ENCODE results near the gene DMGDH. TPM values are rescaled to one million over a fixed set of nuclear protein-coding genes. Genes with fewer than 3 reads are reported as not detected.

The DMGDH gene
- total and polyA plus RNA-seq, 4 donors = 28.9 to 130 (median 48.5) TPM

DNA sequence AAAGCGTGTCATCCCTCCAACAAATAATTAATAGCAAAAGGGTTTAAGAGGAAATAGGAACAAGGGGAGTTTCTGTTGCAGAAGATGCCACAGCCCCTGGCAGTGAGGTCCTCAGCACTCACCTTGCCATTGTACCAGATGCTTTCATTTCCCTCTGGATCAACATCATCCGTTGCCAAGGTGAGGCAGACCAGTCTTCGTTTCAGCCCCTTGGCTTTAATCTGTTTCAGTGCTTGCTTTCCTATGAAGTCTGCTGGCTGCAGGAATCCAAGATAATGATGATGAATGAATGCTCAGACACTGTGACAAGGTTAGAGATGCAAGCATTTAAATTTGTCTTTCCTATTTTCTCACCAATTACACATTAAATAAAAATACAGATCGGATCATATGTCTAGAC is 64.3 kb downstream of the DMGDH start:
- Histone ChIP-seq H3K9me3 (ENCODE audit: control insufficient read depth in 4 of 4, low read length in 3 of 4) (no peaks in the 10 kb centered on the region), H3K27ac (ENCODE audit: low read depth in 1 of 2, low read length in 2 of 2) (no peak overlapping the region), H3K27me3 (ENCODE audit: control insufficient read depth in 4 of 4, insufficient read depth in 4 of 4, low read length in 3 of 4) (no peaks in the 10 kb centered on the region), H3K4me1 (ENCODE audit: control insufficient read depth in 4 of 4, insufficient read depth in 4 of 4, low read length in 3 of 4) (peaks cover 0 to 3% (median 0%) of the 10 kb centered on the region in 4 donors), H3K36me3 (ENCODE audit: control insufficient read depth in 4 of 4, insufficient read depth in 3 of 4, low read depth in 1 of 4, low read length in 3 of 4) (no peaks in the 10 kb centered on the region), H3K4me3 (ENCODE audit: low read depth in 1 of 3, low read length in 3 of 3) (no peak overlapping the region), H3K9ac (ENCODE audit: low read depth in 1 of 2, low read length in 2 of 2) (no peak overlapping the region)
- no peak for DNase-seq (ENCODE audit: low spot score)
- WGBS = 85% methylated on average over 4 of the region's 4 CpGs
- no peak for TF ChIP-seq EGR1 (IDR thresholded peaks at IDR 0.05; ENCODE audit: low read depth in 2 of 2)
- TF ChIP-seq FOXA1 (IDR thresholded peaks at IDR 0.05) = no peak
- no peak for TF ChIP-seq TAF1 (conservative IDR thresholded peaks at IDR 0.05)
- TF ChIP-seq, protein P1, sequence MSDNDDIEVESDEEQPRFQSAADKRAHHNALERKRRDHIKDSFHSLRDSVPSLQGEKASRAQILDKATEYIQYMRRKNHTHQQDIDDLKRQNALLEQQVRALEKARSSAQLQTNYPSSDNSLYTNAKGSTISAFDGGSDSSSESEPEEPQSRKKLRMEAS (IDR thresholded peaks at IDR 0.05) = no peak
- TF ChIP-seq NR2F2 (IDR thresholded peaks at IDR 0.05) = no peak
- TF ChIP-seq JUND (IDR thresholded peaks at IDR 0.05) = no peak
- TF ChIP-seq YY1 (IDR thresholded peaks at IDR 0.05) = no peak

- Histone ChIP-seq H3K4me1 (ENCODE audit: control insufficient read depth in 4 of 4, insufficient read depth in 4 of 4, low read length in 3 of 4) (peaks cover 0 to 3% (median 0%) of the 10 kb centered on the region in 4 donors), H3K27ac (ENCODE audit: low read depth in 1 of 2, low read length in 2 of 2) (no peak overlapping the region), H3K27me3 (ENCODE audit: control insufficient read depth in 4 of 4, insufficient read depth in 4 of 4, low read length in 3 of 4) (no peaks in the 10 kb centered on the region), H3K36me3 (ENCODE audit: control insufficient read depth in 4 of 4, insufficient read depth in 3 of 4, low read depth in 1 of 4, low read length in 3 of 4) (no peaks in the 10 kb centered on the region), H3K9me3 (ENCODE audit: control insufficient read depth in 4 of 4, low read length in 3 of 4) (no peaks in the 10 kb centered on the region), H3K4me3 (ENCODE audit: low read depth in 1 of 3, low read length in 3 of 3) (no peak overlapping the region), H3K9ac (ENCODE audit: low read depth in 1 of 2, low read length in 2 of 2) (no peak overlapping the region)
- DNase-seq (ENCODE audit: low spot score) = no peak
- TF ChIP-seq SP1 (IDR thresholded peaks at IDR 0.05) = no peak
- TF ChIP-seq, protein P1 (IDR thresholded peaks at IDR 0.05) = no peak
- TF ChIP-seq HNF4A (conservative IDR thresholded peaks at IDR 0.05) = no peak
- TF ChIP-seq, protein P2, sequence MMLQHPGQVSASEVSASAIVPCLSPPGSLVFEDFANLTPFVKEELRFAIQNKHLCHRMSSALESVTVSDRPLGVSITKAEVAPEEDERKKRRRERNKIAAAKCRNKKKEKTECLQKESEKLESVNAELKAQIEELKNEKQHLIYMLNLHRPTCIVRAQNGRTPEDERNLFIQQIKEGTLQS (IDR thresholded peaks at IDR 0.05) = no peak
- 57% methylated on average over 1 of the region's 1 CpG for WGBS
Measured at GRCh38 chr5:79002374-79002773, 67.1 kb downstream of the DMGDH start.

- Histone ChIP-seq H3K27ac (ENCODE audit: low read depth in 1 of 2, low read length in 2 of 2) (no peak overlapping the region), H3K4me3 (ENCODE audit: low read depth in 1 of 3, low read length in 3 of 3) (no peak overlapping the region), H3K9ac (ENCODE audit: low read depth in 1 of 2, low read length in 2 of 2) (no peak overlapping the region), H3K36me3 (ENCODE audit: control insufficient read depth in 4 of 4, insufficient read depth in 3 of 4, low read depth in 1 of 4, low read length in 3 of 4) (no peaks in the 10 kb centered on the region), H3K27me3 (ENCODE audit: control insufficient read depth in 4 of 4, insufficient read depth in 4 of 4, low read length in 3 of 4) (no peaks in the 10 kb centered on the region), H3K4me1 (ENCODE audit: control insufficient read depth in 4 of 4, insufficient read depth in 4 of 4, low read length in 3 of 4) (peaks cover 0 to 3% (median 0%) of the 10 kb centered on the region in 4 donors), H3K9me3 (ENCODE audit: control insufficient read depth in 4 of 4, low read length in 3 of 4) (no peaks in the 10 kb centered on the region)
- no peak for DNase-seq (ENCODE audit: low spot score)
- TF ChIP-seq YY1 (IDR thresholded peaks at IDR 0.05) = no peak
- TF ChIP-seq RAD21 (IDR thresholded peaks at IDR 0.05) = no peak
- TF ChIP-seq RXRA (IDR thresholded peaks at IDR 0.05) = no peak
- no peak for TF ChIP-seq HNF4A (conservative IDR thresholded peaks at IDR 0.05)
- no peak for TF ChIP-seq JUND (IDR thresholded peaks at IDR 0.05)
- TF ChIP-seq EGR1 (IDR thresholded peaks at IDR 0.05; ENCODE audit: low read depth in 2 of 2) = no peak
- TF ChIP-seq SP1 (IDR thresholded peaks at IDR 0.05) = no peak
- TF ChIP-seq ZBTB33 (IDR thresholded peaks at IDR 0.05) = no peak
- TF ChIP-seq, protein P2 (IDR thresholded peaks at IDR 0.05) = no peak
- TF ChIP-seq TAF1 (conservative IDR thresholded peaks at IDR 0.05) = no peak
- no peak for TF ChIP-seq FOXA2 (IDR thresholded peaks at IDR 0.05)
- no peak for TF ChIP-seq HNF4G (IDR thresholded peaks at IDR 0.05)
- TF ChIP-seq, protein P1 (IDR thresholded peaks at IDR 0.05) = no peak
- no peak for TF ChIP-seq REST (IDR thresholded peaks at IDR 0.05)
- no peak for TF ChIP-seq NR2F2 (IDR thresholded peaks at IDR 0.05)
- TF ChIP-seq FOXA1 (IDR thresholded peaks at IDR 0.05) = no peak
- TF ChIP-seq GABPA (IDR thresholded peaks at IDR 0.05 in 1 of 2, conservative IDR thresholded peaks at IDR 0.05 in 1 of 2) = no peak
- TF ChIP-seq, protein P3, sequence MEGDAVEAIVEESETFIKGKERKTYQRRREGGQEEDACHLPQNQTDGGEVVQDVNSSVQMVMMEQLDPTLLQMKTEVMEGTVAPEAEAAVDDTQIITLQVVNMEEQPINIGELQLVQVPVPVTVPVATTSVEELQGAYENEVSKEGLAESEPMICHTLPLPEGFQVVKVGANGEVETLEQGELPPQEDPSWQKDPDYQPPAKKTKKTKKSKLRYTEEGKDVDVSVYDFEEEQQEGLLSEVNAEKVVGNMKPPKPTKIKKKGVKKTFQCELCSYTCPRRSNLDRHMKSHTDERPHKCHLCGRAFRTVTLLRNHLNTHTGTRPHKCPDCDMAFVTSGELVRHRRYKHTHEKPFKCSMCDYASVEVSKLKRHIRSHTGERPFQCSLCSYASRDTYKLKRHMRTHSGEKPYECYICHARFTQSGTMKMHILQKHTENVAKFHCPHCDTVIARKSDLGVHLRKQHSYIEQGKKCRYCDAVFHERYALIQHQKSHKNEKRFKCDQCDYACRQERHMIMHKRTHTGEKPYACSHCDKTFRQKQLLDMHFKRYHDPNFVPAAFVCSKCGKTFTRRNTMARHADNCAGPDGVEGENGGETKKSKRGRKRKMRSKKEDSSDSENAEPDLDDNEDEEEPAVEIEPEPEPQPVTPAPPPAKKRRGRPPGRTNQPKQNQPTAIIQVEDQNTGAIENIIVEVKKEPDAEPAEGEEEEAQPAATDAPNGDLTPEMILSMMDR (IDR thresholded peaks at IDR 0.05; ENCODE audit: low read depth, low read length, missing input control) = no peak
Measured at GRCh38 chr5:79001471-79001870, 68.0 kb downstream of the DMGDH start.
